Kidney epithelial cell (primary cell): Measurements from ENCODE around the gene HEBP2. TPM values are rescaled to one million over a fixed set of nuclear protein-coding genes. Genes with fewer than 3 reads are reported as not detected.

ENCODE experiments used
- DNase-seq: peaks from one replicate; pipeline ENCODE4 v3.0.0-alpha.2; 2010; ENCODE audit warnings: low read depth
- H3K27me3 ChIP-seq: 2 replicates; pipeline ENCODE4 v1.6.0; 2011; ENCODE audit warnings: low read length; ENCODE audit not compliant: control insufficient read depth, insufficient read depth
- H3K36me3 ChIP-seq: 2 replicates; pipeline ENCODE4 v1.5.1; 2011; ENCODE audit warnings: low read length; ENCODE audit not compliant: control insufficient read depth, insufficient read depth
- H3K4me3 ChIP-seq: 2 replicates; pipeline ENCODE4 v1.5.1; 2011; ENCODE audit warnings: low read depth, mild to moderate bottlenecking, control low read depth, low read length
- CTCF ChIP-seq: IDR thresholded peaks from 2 replicates; pipeline ENCODE4 v1.5.1; 2011; ENCODE audit warnings: mild to moderate bottlenecking, moderate library complexity, low read length, control low read depth, inconsistent platforms; ENCODE audit not compliant: insufficient read depth, poor library complexity, severe bottlenecking
- total RNA-seq: library from RNA; depleted of rRNA; stranded (reverse); fragments of >200 nt; gene quantifications from 2 replicates; pipeline ENCODE4 v1.2.3, GENCODE V29; 2015

HEBP2 gene
- total RNA-seq, 1 donor from 2014 or later, result 82.1 TPM

- DNase-seq, result no peak
- Histone ChIP-seq H3K27me3 (no peaks in the 10 kb centered on the region), H3K4me3 (no peak overlapping the region), H3K36me3 (peaks cover 1% of the 10 kb centered on the region)
- TF ChIP-seq CTCF, result no peak
Measured at GRCh38 chr6:138410048-138410735, 6.2 kb downstream of the HEBP2 start.

- peak; percentile 56 for DNase-seq
- H3K36me3 ChIP-seq, result peaks cover 1% of the 10 kb centered on the region
Measured at GRCh38 chr6:138410972-138411880, 7.2 kb downstream of the HEBP2 start.

GRCh38 chr6:138415125-138415524 is 11.1 kb downstream of the HEBP2 start:
- no peaks in the 10 kb centered on the region for H3K36me3 ChIP-seq
- H3K4me3 ChIP-seq, result no peak overlapping the region
- TF ChIP-seq CTCF, result no peak
- H3K27me3 ChIP-seq, result no peaks in the 10 kb centered on the region
- no peak for DNase-seq

More at GRCh38 chr6:138410972-138411880, 7.2 kb downstream of the HEBP2 start:
- TF ChIP-seq CTCF, result no peak
- H3K27me3 ChIP-seq, result no peaks in the 10 kb centered on the region
- no peak overlapping the region for H3K4me3 ChIP-seq

GRCh38 chr6:138416206-138416605 is 12.2 kb downstream of the HEBP2 start:
- H3K4me3 ChIP-seq, result no peak overlapping the region
- no peak for TF ChIP-seq CTCF
- no peak for DNase-seq
- H3K27me3 ChIP-seq, result no peaks in the 10 kb centered on the region
- H3K36me3 ChIP-seq, result no peaks in the 10 kb centered on the region

GRCh38 chr6:138417493-138418117 is 13.6 kb downstream of the HEBP2 start:
- Histone ChIP-seq H3K36me3 (no peaks in the 10 kb centered on the region), H3K27me3 (no peaks in the 10 kb centered on the region), H3K4me3 (no peak overlapping the region)
- DNase-seq, result no peak
- TF ChIP-seq CTCF, result no peak
